HUES64 (cell line): ENCODE measurements around the gene ACAP2.
"Not testable (repeated sequence)": the region's sequence is repeated elsewhere in the genome, so short reads cannot be mapped to it uniquely, and the experiment has no call there.

Source experiments
- H3K27ac ChIP-seq: 2 replicates; pipeline ENCODE4 v1.7.0; 2013; ENCODE audit warnings: low read depth, low read length, inconsistent platforms
- H3K27me3 ChIP-seq: 2 replicates; pipeline ENCODE4 v1.6.1; 2013; ENCODE audit warnings: mild to moderate bottlenecking, low read length; ENCODE audit not compliant: insufficient read depth
- H3K36me3 ChIP-seq: 2 replicates; pipeline ENCODE4 v1.6.1; 2013; ENCODE audit warnings: mild to moderate bottlenecking, low read length; ENCODE audit not compliant: insufficient read depth
- H3K4me1 ChIP-seq: 2 replicates; pipeline ENCODE4 v1.6.1; 2013; ENCODE audit warnings: mild to moderate bottlenecking, low read length, moderate library complexity; ENCODE audit not compliant: insufficient read depth
- H3K4me3 ChIP-seq: 2 replicates; pipeline ENCODE4 v1.5.1; 2013; ENCODE audit warnings: mild to moderate bottlenecking, low read length, moderate library complexity
- H3K9ac ChIP-seq: 2 replicates; pipeline ENCODE4 v1.6.1; 2013; ENCODE audit warnings: mild to moderate bottlenecking, low read depth, low read length
- H3K9me3 ChIP-seq: 2 replicates; pipeline ENCODE4 v1.6.1; 2013; ENCODE audit warnings: low read depth, low read length; ENCODE audit not compliant: insufficient read depth
- WGBS: fragments of 150-250, 120-280 bp; methylation state at CpG from one replicate; pipeline ENCODE4 v1.1.7; 2013; ENCODE audit warnings: missing lambda C conversion rate; 5-methylcytosine and 5-hydroxymethylcytosine counted together

Gene ACAP2

DNA sequence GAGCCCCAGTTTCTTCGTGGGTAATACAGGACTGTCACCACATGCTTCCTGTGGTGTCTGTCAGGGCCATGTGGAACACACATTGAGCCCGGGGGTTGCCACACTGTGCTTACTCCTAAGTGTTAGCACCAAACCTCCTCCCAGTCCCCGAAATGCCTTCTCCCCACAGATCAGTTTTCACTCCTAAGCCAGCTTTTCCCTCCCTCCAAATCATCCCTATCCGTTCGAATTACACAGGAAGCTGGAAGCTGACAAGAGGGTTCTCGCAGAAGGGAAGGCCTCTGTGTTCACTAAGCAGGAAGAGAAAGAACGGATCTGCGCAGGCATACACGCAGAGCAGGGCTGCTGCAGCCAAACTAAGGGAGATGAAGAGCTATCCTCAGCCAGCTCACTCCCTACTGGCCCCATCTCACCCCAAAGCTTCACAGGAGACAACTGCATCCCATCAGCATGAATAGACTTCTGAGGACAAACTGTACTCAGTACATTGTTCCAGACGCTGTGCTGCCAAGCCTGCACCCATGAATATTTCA lies 204.2 kb downstream of the ACAP2 start:
- WGBS: 90% methylated on average over 9 of the region's 10 CpGs
- Histone ChIP-seq H3K9ac (no peak overlapping the region), H3K4me3 (no peak overlapping the region), H3K9me3 (no peaks in the 10 kb centered on the region), H3K27ac (no peak overlapping the region), H3K27me3 (no peaks in the 10 kb centered on the region), H3K4me1 (peaks cover 5% of the 10 kb centered on the region; the same call in 1 of the 2 replicates), H3K36me3 (0 out of 2 replicates have a peak, but pooled peaks cover 4% of the 10 kb centered on the region)

DNA sequence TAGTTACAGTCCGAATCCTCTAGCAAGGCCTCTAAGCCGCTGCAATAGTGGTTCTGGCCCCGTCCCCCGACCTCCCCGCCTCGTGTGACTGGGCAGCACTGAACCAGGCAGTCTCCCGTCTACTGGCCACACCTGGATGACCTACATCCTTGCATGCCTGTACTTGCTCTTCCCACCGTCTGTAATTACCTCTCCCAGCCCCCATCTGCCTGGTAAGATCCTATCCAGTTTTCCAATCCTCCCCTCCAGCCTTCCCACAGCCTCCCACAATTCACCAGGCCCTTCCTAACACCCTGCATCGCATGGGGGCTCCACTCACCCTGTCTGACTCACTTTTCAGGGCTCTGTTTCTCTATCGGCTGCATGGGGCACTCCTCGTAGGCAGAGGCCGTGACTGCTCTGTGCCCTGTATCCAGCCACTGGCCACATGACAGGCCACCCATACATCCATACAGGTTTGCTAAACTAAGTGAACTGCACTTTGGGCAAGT lies 204.7 kb downstream of the ACAP2 start:
- H3K4me3 ChIP-seq: no peak overlapping the region
- H3K36me3 ChIP-seq: 0 out of 2 replicates have a peak, but pooled peaks cover 4% of the 10 kb centered on the region
- no peak overlapping the region for H3K27ac ChIP-seq
- 91% methylated on average over 12 of the region's 12 CpGs for WGBS
- no peak overlapping the region for H3K9ac ChIP-seq
- H3K4me1 ChIP-seq: peaks cover 5% of the 10 kb centered on the region; the same call in 1 of the 2 replicates
- H3K9me3 ChIP-seq: no peaks in the 10 kb centered on the region
- H3K27me3 ChIP-seq: no peaks in the 10 kb centered on the region

DNA sequence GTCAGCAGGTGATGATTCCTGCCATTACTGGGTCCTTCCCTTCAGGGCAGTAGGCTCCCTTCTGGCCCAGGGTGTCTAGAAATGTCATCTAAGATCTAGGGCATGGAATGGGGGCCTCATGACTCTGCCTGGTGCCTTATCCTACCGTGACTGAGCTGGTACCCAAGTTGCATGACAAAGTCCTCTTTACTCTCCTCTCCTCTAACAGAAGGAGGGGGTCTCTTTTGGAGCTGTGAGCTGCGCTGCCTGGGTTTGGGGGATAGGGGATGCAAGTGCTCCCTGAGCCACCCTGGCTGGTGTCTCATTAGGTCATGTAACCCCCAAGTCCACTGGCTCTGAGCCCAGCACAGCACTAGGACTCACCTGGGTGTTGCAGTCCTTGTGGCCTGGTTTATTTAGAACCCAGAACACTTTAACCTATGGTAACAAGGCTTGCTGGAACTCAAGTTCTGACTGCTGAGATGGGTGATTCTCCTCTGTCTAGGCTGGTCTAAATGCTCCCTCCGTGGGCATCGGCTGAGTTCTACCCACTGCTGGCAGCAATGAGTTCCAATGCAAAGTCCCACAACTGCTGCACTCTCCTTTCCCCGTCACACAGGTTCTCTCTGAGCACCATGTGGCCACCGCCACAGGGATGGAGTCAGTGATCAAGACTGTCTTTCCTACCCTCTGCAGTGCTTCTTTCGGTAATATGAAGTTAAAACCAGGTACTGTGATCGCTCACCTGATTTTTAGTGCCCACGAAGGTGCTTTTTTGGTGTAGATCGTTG lies 205.8 kb downstream of the ACAP2 start:
- Histone ChIP-seq H3K4me1 (no peaks in the 10 kb centered on the region), H3K4me3 (no peak overlapping the region), H3K36me3 (0 out of 2 replicates have a peak, but pooled peaks cover 4% of the 10 kb centered on the region), H3K27me3 (no peaks in the 10 kb centered on the region), H3K9ac (no peak overlapping the region), H3K9me3 (no peaks in the 10 kb centered on the region), H3K27ac (no peak overlapping the region)
- 92% methylated on average over 10 of the region's 10 CpGs for WGBS

DNA sequence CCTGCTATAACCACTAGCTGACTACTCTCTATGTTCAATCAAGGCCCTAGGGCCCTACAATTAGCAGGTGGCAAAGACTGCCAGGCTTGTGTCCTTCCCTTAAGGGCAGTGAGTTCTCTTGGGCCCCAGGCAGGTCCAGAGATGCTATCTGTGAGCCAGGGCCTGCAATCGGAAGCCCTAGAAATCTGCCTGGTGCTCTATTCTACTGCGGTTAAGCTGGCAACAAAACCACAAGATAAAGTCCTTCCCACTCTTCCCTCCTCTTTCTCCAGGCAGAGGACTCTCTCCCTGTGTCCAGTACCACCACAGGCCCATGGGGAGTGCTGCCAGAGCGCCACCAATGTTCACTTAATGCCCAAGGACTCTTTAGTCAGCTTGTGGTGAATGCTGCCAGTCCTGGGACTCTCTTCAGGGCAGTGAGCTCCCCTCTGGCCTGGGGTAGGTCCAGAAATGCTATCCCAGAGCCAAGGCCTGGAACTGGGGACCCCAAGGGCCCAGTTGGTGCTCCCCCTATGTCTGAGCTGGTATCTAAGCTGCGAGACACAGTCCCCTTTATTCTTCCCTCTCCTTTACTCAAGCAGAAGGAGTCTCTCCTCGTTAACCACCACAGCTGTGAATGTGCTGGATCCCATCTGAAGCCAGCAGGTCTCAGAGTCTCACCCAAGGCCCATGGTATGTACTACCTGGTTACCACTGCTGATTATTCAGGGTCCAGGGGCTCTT lies 206.6 kb downstream of the ACAP2 start:
- WGBS: 95% methylated on average over 5 of the region's 5 CpGs
- H3K27ac ChIP-seq: no peak overlapping the region
- H3K36me3 ChIP-seq: 0 out of 2 replicates have a peak, but pooled peaks cover 4% of the 10 kb centered on the region
- H3K27me3 ChIP-seq: no peaks in the 10 kb centered on the region
- H3K9me3 ChIP-seq: no peaks in the 10 kb centered on the region
- no peaks in the 10 kb centered on the region for H3K4me1 ChIP-seq
- H3K9ac ChIP-seq: no peak overlapping the region
- no peak overlapping the region for H3K4me3 ChIP-seq

DNA sequence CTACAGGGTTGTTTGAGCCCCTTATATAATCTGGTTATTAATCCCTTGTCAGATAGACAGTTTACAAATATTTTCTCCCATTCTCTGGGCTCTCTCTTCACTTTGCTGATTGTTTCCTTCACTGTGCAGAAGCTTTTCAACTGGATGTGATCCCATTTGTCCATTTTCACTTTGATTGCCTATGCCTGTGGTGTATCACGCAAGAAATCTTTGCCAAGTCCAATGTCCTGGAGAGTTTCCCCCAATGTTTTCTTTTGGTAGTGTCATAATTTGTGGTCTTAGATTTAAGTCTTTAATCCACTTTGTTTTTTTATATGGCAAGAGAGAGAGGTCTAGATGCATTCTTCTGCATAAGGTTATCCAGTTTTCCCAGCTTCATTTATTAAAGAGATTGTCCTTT lies 212.6 kb downstream of the ACAP2 start:
- no peak overlapping the region for H3K9ac ChIP-seq
- H3K9me3 ChIP-seq: no peaks in the 10 kb centered on the region
- H3K4me3 ChIP-seq: no peak overlapping the region
- H3K36me3 ChIP-seq: peaks cover 10% of the 10 kb centered on the region
- H3K27ac ChIP-seq: no peak overlapping the region
- WGBS: 94% methylated on average over 1 of the region's 1 CpG
- no peaks in the 10 kb centered on the region for H3K27me3 ChIP-seq
- no peaks in the 10 kb centered on the region for H3K4me1 ChIP-seq

DNA sequence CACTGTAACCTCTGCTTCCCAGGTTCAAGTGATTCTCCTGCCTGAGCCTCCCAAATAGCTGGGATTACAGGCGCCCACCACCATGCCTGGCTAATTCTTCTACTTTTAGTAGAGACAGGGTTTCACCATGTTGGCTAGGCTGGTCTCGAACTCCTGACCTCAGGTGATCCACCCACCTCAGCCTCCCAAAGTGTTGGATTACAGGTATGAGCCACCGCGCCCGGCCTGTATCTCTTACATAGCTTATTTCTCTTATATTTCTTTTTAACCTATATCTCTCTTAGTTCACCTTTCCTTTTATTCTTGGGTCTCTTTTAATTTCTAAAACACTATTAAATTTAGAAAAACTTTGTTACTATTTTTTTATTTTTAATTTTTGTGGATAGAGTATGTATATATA lies 213.9 kb downstream of the ACAP2 start:
- WGBS: 94% methylated on average over 5 of the region's 5 CpGs
- H3K27ac ChIP-seq, H3K4me1 ChIP-seq, H3K9ac ChIP-seq, H3K9me3 ChIP-seq, H3K4me3 ChIP-seq, H3K27me3 ChIP-seq: not testable (repeated sequence)
- peaks cover 14% of the 10 kb centered on the region for H3K36me3 ChIP-seq

DNA sequence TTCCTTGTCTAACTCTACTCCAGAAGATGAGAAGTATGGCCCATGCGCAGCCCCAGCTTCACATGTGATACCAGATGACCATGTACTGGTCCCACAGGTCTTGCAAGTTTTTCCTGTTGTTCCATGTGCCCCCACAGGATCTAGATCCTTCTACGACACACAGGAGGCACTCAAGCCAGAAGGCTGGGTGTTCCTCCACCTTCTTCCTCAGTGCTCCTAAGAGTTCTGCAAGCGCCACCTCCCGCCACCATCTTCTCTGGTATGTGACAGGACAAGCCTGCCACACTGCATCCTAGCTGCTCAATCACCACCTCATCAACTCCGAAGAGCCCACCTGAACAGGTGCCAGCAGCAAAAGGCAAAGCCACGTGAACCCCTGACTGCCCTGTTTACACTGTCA lies 214.9 kb downstream of the ACAP2 start:
- no peaks in the 10 kb centered on the region for H3K27me3 ChIP-seq
- H3K36me3 ChIP-seq: peaks cover 14% of the 10 kb centered on the region
- WGBS: 96% methylated on average over 6 of the region's 6 CpGs
- no peak overlapping the region for H3K27ac ChIP-seq
- no peak overlapping the region for H3K9ac ChIP-seq
- no peak overlapping the region for H3K4me3 ChIP-seq
- H3K4me1 ChIP-seq: 0 out of 2 replicates have a peak, but pooled peaks cover 5% of the 10 kb centered on the region
- no peaks in the 10 kb centered on the region for H3K9me3 ChIP-seq

DNA sequence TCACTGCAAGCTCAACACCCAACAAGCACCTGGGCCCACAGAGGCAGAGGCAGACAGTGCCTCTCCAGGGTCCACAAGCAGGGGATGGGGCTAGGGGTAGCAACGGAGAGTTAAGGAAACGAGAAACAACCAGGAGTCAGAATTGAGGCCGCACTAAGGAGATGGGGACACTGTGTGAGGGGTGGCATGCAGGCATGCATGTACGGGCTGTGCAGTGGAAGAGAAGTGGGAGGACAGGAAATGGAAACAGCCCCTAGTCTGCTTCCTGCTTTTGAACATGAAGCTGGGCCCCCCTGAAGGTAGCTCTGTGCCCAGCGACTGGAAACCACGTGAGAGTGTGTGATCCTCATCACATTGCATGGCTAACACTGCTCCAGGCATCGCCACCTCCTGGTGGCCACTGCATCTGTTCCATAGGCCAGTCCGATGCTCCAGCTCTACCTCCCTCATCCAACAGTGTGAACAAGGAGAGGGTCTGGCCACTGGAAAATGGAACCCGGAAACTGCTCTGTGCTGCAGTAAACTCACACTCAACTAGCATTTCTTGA lies 215.8 kb downstream of the ACAP2 start:
- H3K9me3 ChIP-seq: no peaks in the 10 kb centered on the region
- no peak overlapping the region for H3K4me3 ChIP-seq
- peaks cover 14% of the 10 kb centered on the region for H3K36me3 ChIP-seq
- no peaks in the 10 kb centered on the region for H3K27me3 ChIP-seq
- no peak overlapping the region for H3K9ac ChIP-seq
- WGBS: 85% methylated on average over 9 of the region's 9 CpGs
- H3K27ac ChIP-seq: no peak overlapping the region
- 0 out of 2 replicates have a peak, but pooled peaks cover 5% of the 10 kb centered on the region for H3K4me1 ChIP-seq

DNA sequence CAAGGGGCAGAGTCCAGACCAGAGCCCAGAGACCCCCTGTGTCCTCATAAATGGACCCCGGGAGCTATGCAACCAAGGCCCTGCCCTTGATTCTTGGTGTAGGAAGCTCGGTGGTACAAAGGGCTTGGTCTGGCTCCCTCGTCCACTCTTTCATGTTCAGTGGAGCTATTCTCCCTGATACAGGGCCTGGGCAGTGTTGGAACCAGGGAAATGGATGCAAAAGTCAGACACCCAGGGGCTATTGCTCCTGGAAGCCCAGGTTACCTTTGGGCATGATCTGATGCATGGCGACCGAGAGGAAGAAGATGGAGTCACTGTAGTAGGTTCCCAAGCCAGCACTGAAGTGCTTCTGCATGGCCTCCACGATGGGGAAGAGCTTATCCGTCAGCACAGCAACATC lies 216.4 kb downstream of the ACAP2 start:
- WGBS: 95% methylated on average over 7 of the region's 7 CpGs
- no peak overlapping the region for H3K4me3 ChIP-seq
- no peak overlapping the region for H3K27ac ChIP-seq
- H3K27me3 ChIP-seq: no peaks in the 10 kb centered on the region
- H3K9ac ChIP-seq: no peak overlapping the region
- 0 out of 2 replicates have a peak, but pooled peaks cover 5% of the 10 kb centered on the region for H3K4me1 ChIP-seq
- no peaks in the 10 kb centered on the region for H3K9me3 ChIP-seq
- H3K36me3 ChIP-seq: peaks cover 14% of the 10 kb centered on the region

DNA sequence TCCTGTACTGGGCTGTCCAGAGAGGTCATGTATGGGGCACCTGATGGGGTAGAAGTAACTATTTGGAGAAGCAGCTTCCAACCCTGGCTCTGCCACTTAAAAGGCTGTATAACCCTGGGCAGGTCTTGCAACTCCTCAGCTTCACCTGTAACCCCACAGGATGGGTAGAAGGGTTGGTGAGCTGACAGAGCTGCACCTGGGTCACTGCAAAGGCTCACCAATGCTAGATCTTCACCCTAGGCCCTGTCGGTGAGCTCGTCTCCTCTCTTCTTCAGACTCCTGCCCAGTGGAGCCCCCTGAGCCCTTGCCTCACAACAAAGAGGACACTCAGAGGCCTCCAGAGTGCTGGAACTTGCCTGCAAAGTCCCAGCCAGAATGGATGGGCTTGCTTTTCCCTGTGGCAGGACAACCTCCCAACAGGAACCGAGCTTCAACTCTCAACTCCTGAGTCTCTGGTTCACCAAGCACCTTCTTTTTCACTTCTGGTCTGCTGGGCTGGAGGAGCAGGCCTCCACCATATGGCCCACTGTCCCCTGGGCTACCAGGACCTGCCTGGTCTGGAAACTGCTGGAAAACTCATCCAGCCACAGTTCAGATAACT lies 217.7 kb downstream of the ACAP2 start:
- no peaks in the 10 kb centered on the region for H3K27me3 ChIP-seq
- no peaks in the 10 kb centered on the region for H3K9me3 ChIP-seq
- no peak overlapping the region; the same call in 1 of the 2 replicates for H3K27ac ChIP-seq
- no peak overlapping the region for H3K4me3 ChIP-seq
- 0 out of 2 replicates have a peak, but pooled peaks cover 5% of the 10 kb centered on the region for H3K4me1 ChIP-seq
- whole genome bisulfite sequencing: 95% methylated on average over 3 of the region's 3 CpGs
- peaks cover 14% of the 10 kb centered on the region for H3K36me3 ChIP-seq
- no peak overlapping the region for H3K9ac ChIP-seq
